Thyroid gland (tissue), 4 donors: ENCODE data around the gene LRMDA. TPM values are rescaled to one million over a fixed set of nuclear protein-coding genes. Genes with fewer than 3 reads are reported as not detected.

Source experiments
- DNase-seq, 2 donors: peaks; one replicate each; pipeline ENCODE4 v3.0.0-alpha.2; 2019
- H3K27ac ChIP-seq, 3 donors: fragments of 200-600 bp; sonication (generic); 1 replicate in 2 of 3; 2 replicates in 1 of 3; pipeline ENCODE4 v1.5.1; 2016 to 2019; ENCODE audit warnings: mild to moderate bottlenecking in 1 of 3, moderate library complexity in 1 of 3
- H3K27me3 ChIP-seq: fragments of 200-600 bp; sonication (generic); one replicate; pipeline ENCODE4 v1.5.1; 2019
- H3K36me3 ChIP-seq, 2 donors: fragments of 200-600 bp; sonication (generic); one replicate each; pipeline ENCODE4 v1.5.1; 2016 to 2019
- H3K4me1 ChIP-seq, 2 donors: fragments of 200-600 bp; sonication (generic); one replicate each; pipeline ENCODE4 v1.5.1; 2017 to 2019
- H3K4me3 ChIP-seq, 3 donors: fragments of 200-600 bp; sonication (generic); replicated peaks in 1 of 3; 1 replicate in 2 of 3; 2 replicates in 1 of 3; pipeline ENCODE4 v1.5.1; 2016; ENCODE audit warnings: mild to moderate bottlenecking in 1 of 3
- H3K9me3 ChIP-seq: fragments of 200-600 bp; sonication (generic); one replicate; pipeline ENCODE4 v1.5.1; 2017
- CTCF ChIP-seq, 6 experiments: fragments of 200-600 bp in 3 of 6; fragments of 450-650 bp in 3 of 6; sonication (generic) in 3 of 6; IDR thresholded peaks; one replicate each; pipeline ENCODE4 v1.5.1; 2016 to 2019; ENCODE audit warnings: antibody characterized with exemption in 6 of 6, mild to moderate bottlenecking in 2 of 6, inconsistent platforms in 1 of 6, moderate library complexity in 1 of 6
- POLR2A ChIP-seq, 2 donors: fragments of 450-650 bp; IDR thresholded peaks; one replicate each; pipeline ENCODE4 v1.6.1; 2017; ENCODE audit warnings: antibody characterized with exemption in 2 of 2, mild to moderate bottlenecking in 2 of 2, moderate library complexity in 1 of 2
- WGBS, 2 donors: methylation state at CpG; one replicate each; pipeline ENCODE4 v1.1.5; 2017; 5-methylcytosine and 5-hydroxymethylcytosine counted together
- intact Hi-C: fragments of 100-400 bp; cut with DNase I; formaldehyde crosslinking; loops from one replicate; pipeline ENCODE4 v1.15.1; 2023
- total RNA-seq, 4 donors: library from RNA; depleted of rRNA; stranded (reverse); fragments of >200 nt; gene quantifications; one replicate each; pipeline ENCODE4 v1.2.3, GENCODE V29; 2016

Gene LRMDA
- total RNA-seq, 4 donors from 2014 or later: 16.5 to 31.7 (median 23.2) TPM

- Histone ChIP-seq H3K27ac (no peak overlapping the region), H3K4me1 (peaks cover 2 to 11% of the 10 kb centered on the region in 2 donors), H3K36me3 (no peaks in the 10 kb centered on the region), H3K9me3 (no peaks in the 10 kb centered on the region), H3K27me3 (no peaks in the 10 kb centered on the region), H3K4me3 (no peak overlapping the region)
- DNase-seq: no peak
- intact Hi-C loops: no loop called here
- no peak for TF ChIP-seq CTCF (IDR thresholded peaks at IDR 0.05)
- no peak for TF ChIP-seq POLR2A (IDR thresholded peaks at IDR 0.05)
- 88 to 93% methylated on average over 2 of the region's 2 CpGs for WGBS, 2 donors
Measured at GRCh38 chr10:75472685-75473084, 41.3 kb downstream of the LRMDA start.

GRCh38 chr10:75474106-75474505 is 42.7 kb downstream of the LRMDA start:
- intact Hi-C loops: no loop called here

GRCh38 chr10:75475460-75476182 is 44.2 kb downstream of the LRMDA start:
- WGBS, 2 donors: 74% methylated on average over 7 of the region's 7 CpGs
- Histone ChIP-seq H3K36me3 (no peaks in the 10 kb centered on the region), H3K27me3 (no peaks in the 10 kb centered on the region), H3K9me3 (no peaks in the 10 kb centered on the region), H3K4me3 (no peak overlapping the region), H3K27ac (no peak overlapping the region), H3K4me1 (no peaks in the 10 kb centered on the region)
- no peak for TF ChIP-seq POLR2A (IDR thresholded peaks at IDR 0.05)
- no peak for TF ChIP-seq CTCF (IDR thresholded peaks at IDR 0.05)
- intact Hi-C loops: no loop called here
- DNase-seq: no peak

More at GRCh38 chr10:75474106-75474505, 42.7 kb downstream of the LRMDA start:
- TF ChIP-seq CTCF (IDR thresholded peaks at IDR 0.05) (no peak), POLR2A (IDR thresholded peaks at IDR 0.05) (no peak)
- DNase-seq: no peak
- Histone ChIP-seq H3K4me1 (peaks cover 0 to 11% of the 10 kb centered on the region in 2 donors), H3K4me3 (no peak overlapping the region), H3K27me3 (no peaks in the 10 kb centered on the region), H3K27ac (no peak overlapping the region), H3K9me3 (no peaks in the 10 kb centered on the region), H3K36me3 (no peaks in the 10 kb centered on the region)

GRCh38 chr10:75476569-75476968 is 45.1 kb downstream of the LRMDA start:
- no peak for DNase-seq
- no peaks in the 10 kb centered on the region for H3K27me3 ChIP-seq
- H3K9me3 ChIP-seq: no peaks in the 10 kb centered on the region
- no peak overlapping the region for H3K27ac ChIP-seq
- no peak overlapping the region for H3K4me3 ChIP-seq
- no peaks in the 10 kb centered on the region for H3K4me1 ChIP-seq
- intact Hi-C loops: no loop called here
- no peak for TF ChIP-seq CTCF (IDR thresholded peaks at IDR 0.05)
- no peak for TF ChIP-seq POLR2A (IDR thresholded peaks at IDR 0.05)
- no peaks in the 10 kb centered on the region for H3K36me3 ChIP-seq

- no peak for DNase-seq
- H3K27ac ChIP-seq: no peak overlapping the region
- TF ChIP-seq POLR2A (IDR thresholded peaks at IDR 0.05) (no peak), CTCF (IDR thresholded peaks at IDR 0.05) (no peak)
- no peaks in the 10 kb centered on the region for H3K27me3 ChIP-seq
- H3K36me3 ChIP-seq: no peaks in the 10 kb centered on the region
- no peak overlapping the region for H3K4me3 ChIP-seq
- 97% methylated on average over 3 of the region's 3 CpGs for WGBS, 2 donors
- intact Hi-C loops: no loop called here
- H3K4me1 ChIP-seq: no peaks in the 10 kb centered on the region
- no peaks in the 10 kb centered on the region for H3K9me3 ChIP-seq
Measured at GRCh38 chr10:75476985-75477384, 45.6 kb downstream of the LRMDA start.
